Activated gamma-delta T cell (primary cell): Measurements from ENCODE around the gene GPR179.

Experiments
- DNase-seq: peaks from one replicate; lab custom pipeline; 2025; lab: John Stamatoyannopoulos, UW
- total RNA-seq, 2 donors: gene quantifications; one replicate each; lab custom pipeline; 2026; lab: John Stamatoyannopoulos, UW

Gene GPR179
- 0.09 to 0.41 reads per million in 2 donors for total RNA-seq

- no peak for DNase-seq
These were observed at the start of gene GPR179 for GRCh38 chr17:38343608-38344419. Gene GPR179 (minus strand): TSS chr17:38343956. CDS start chr17:38343789, 167 bp downstream.

GRCh38 chr17:38379448-38379847 lies 35.7 kb upstream of the GPR179 start:
- DNase-seq: no peak

- DNase-seq: no peak
These were observed 25.5 kb upstream of the GPR179 start for GRCh38 chr17:38369124-38369886.

GRCh38 chr17:38364741-38365140 lies 21.0 kb upstream of the GPR179 start:
- DNase-seq: no peak

GRCh38 chr17:38363016-38363415 lies 19.3 kb upstream of the GPR179 start:
- DNase-seq: no peak

- DNase-seq: no peak
These were observed 18.1 kb upstream of the GPR179 start for GRCh38 chr17:38361694-38362465.

GRCh38 chr17:38358586-38359513 lies 15.1 kb upstream of the GPR179 start:
- no peak for DNase-seq

GRCh38 chr17:38357486-38358123 lies 13.8 kb upstream of the GPR179 start:
- no peak for DNase-seq

- no peak for DNase-seq
These were observed 11.5 kb upstream of the GPR179 start for GRCh38 chr17:38355251-38355650.

- DNase-seq: no peak
These were observed 10.7 kb upstream of the GPR179 start for GRCh38 chr17:38354466-38354865.

GRCh38 chr17:38353668-38354067 lies 9.9 kb upstream of the GPR179 start:
- DNase-seq: no peak

GRCh38 chr17:38353086-38353604 lies 9.4 kb upstream of the GPR179 start:
- no peak for DNase-seq

- no peak for DNase-seq
These were observed 8.7 kb upstream of the GPR179 start for GRCh38 chr17:38352245-38353085.

GRCh38 chr17:38351412-38352222 lies 7.9 kb upstream of the GPR179 start, which contains the start of gene SOCS7:
Gene SOCS7 (plus strand): TSS chr17:38351844. CDS start chr17:38352053, 209 bp downstream.
- DNase-seq: peak; percentile 86

GRCh38 chr17:38350035-38350434 lies 6.3 kb upstream of the GPR179 start:
- no peak for DNase-seq

- DNase-seq: no peak
These were observed 5.5 kb upstream of the GPR179 start for GRCh38 chr17:38349097-38349730.

GRCh38 chr17:38345743-38346142 lies 2.0 kb upstream of the GPR179 start:
- DNase-seq: no peak

- DNase-seq: no peak
These were observed 627 bp upstream of the GPR179 start for GRCh38 chr17:38344420-38344745.
